Measurements from ENCODE around the gene KLHDC3. TPM values are rescaled to one million over a fixed set of nuclear protein-coding genes. Genes with fewer than 3 reads are reported as not detected.

The KLHDC3 gene
- total and polyA plus RNA-seq, 2 experiments from 2014 or later = 88.2 to 184 TPM

DNA sequence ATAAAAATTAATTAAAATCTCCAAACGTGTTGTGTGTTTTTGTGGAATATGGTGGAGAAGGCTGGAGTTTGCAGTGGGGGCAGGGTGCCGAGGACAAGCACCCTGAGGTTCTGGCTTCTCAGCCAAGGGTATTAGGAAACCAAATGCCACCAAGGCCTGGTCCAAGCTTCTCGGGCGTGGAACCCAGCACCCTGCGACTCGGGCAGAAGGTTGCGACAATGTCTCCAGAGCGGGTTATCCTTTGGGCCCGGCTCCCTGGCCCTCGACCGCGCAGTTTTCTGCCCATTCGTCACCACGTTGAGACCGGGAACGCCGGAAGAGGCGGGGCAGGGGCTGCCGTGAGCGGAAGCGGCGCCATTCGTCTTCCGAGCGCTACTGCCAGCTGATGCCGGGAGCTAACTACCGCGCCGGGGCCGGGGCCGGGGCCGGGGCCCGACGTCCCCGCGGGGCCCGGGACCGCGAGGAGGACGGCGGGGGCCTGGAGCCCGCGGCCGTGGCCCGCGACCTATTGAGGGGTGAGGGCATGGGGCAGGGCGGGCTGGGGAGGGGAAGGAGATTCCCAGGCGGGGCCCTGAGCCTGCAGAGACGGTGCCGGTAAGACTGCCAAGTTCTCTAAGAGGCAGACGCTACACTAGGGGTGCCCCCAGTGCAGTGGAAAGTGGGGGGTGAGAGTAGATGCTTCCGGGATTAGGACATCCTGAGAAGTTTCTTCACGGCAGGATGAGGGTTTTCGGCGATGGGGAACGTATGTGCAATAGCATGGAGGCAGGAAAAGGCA, 7.4 kb downstream of the KLHDC3 start, which contains the start of gene RRP36:
Gene RRP36, plus strand, starts transcription at position 354 of the 778 bp plus-strand sequence. Its CDS starts 32 bp downstream, at position 386.
- TF ChIP-seq ETS1 (IDR thresholded peaks at IDR 0.05) (peak; percentile 54), POLR2AphosphoS5 (IDR thresholded peaks at IDR 0.05; ENCODE audit: low read depth) (peak; percentile 77), CREB1 (CRISPR knock-in tag; IDR thresholded peaks at IDR 0.05; ENCODE audit: low read depth) (peak; percentile 62), NANOG (IDR thresholded peaks at IDR 0.05; ENCODE audit: borderline replicate concordance) (no peak)
- Histone ChIP-seq H2AFZ (0 out of 2 replicates have a peak within 1 kb of the TSS, but pooled peaks have one; percentile 78), H3K4me3 (peak within 1 kb of the TSS; percentile 100), H3F3A (replicated peaks; ENCODE audit: low read depth) (peaks cover 27% of the 10 kb centered on the region), H3K4me1 (ENCODE audit: insufficient read depth) (0 out of 2 replicates have a peak, but pooled peaks cover 7% of the 10 kb centered on the region), H3K27me3 (ENCODE audit: insufficient read depth) (no peaks in the 10 kb centered on the region), H3K4me2 (peak within 1 kb of the TSS; percentile 83), H4K20me1 (replicated peaks; ENCODE audit: insufficient read depth) (peaks cover 14% of the 10 kb centered on the region), H3K36me3 (ENCODE audit: insufficient read depth) (peaks cover 34% of the 10 kb centered on the region), H3K79me2 (replicated peaks; ENCODE audit: insufficient read depth) (peaks cover 37% of the 10 kb centered on the region), H3K27ac (ENCODE audit: low read depth) (peak within 1 kb of the TSS; percentile 90), H3K9me2 (ENCODE audit: insufficient read depth) (no peaks in the 10 kb centered on the region)
- Mint-ChIP-seq H3K4me3 (peak within 1 kb of the TSS; percentile 100), H3K4me1 (peaks cover 9% of the 10 kb centered on the region; the same call in 2 of the 3 replicates), H3K36me3 (ENCODE audit: low read depth) (peaks cover 74% of the 10 kb centered on the region), H3K9me3 (no peaks in the 10 kb centered on the region; the same call in 1 of the 3 replicates), H3K27ac (peak within 1 kb of the TSS; percentile 99), H3K27me3 (ENCODE audit: insufficient read depth, low read depth, poor library complexity) (peaks cover 7% of the 10 kb centered on the region)
- DNase-seq (ENCODE audit: low spot score) = peak; percentile 89
- peak; percentile 92 for ATAC-seq

DNA sequence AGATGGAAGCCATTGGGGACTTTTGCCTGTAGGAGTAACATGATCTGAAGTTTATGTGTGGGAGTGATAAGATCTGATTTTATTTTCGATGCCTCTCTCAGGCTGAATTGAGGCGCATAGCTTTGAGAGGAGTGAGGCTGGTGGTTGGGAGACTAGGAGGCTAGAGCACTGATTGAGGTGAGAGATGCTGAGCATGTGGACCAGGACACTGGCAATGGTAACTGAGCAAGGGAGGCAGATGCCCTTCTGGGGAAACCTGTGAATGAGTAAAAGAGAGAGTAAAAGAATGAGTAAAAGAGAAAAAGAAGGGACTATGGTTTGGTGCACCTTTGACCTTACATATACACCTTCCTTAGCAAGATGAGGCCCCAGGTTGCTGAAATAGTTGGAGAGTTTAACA, 10.4 kb downstream of the KLHDC3 start:
- DNase-seq (ENCODE audit: low spot score) = no peak
- TF ChIP-seq EZH2 (IDR thresholded peaks at IDR 0.05; ENCODE audit: low read depth, unreplicated experiment) (no peak), POLR2AphosphoS5 (IDR thresholded peaks at IDR 0.05; ENCODE audit: low read depth) (no peak), REST (IDR thresholded peaks at IDR 0.05; ENCODE audit: unreplicated experiment) (no peak), JUNB (IDR thresholded peaks at IDR 0.05; ENCODE audit: unreplicated experiment) (no peak), CTCF (conservative IDR thresholded peaks at IDR 0.05; ENCODE audit: low read depth in 2 of 2) (no peak), ZNF331 (CRISPR knock-in tag; IDR thresholded peaks at IDR 0.05; ENCODE audit: low read depth) (no peak)
- Mint-ChIP-seq H3K4me3 (no peak overlapping the region), H3K9me3 (no peaks in the 10 kb centered on the region; the same call in 1 of the 3 replicates), H3K27ac (peak overlapping the region; percentile 2; the same call in 1 of the 2 replicates), H3K4me1 (peaks cover 9% of the 10 kb centered on the region; the same call in 2 of the 3 replicates), H3K27me3 (ENCODE audit: insufficient read depth, low read depth, poor library complexity) (peaks cover 6% of the 10 kb centered on the region), H3K36me3 (ENCODE audit: low read depth) (peaks cover 79% of the 10 kb centered on the region)
- Histone ChIP-seq H3K9me2 (ENCODE audit: insufficient read depth) (no peaks in the 10 kb centered on the region), H3K4me1 (ENCODE audit: insufficient read depth) (0 out of 2 replicates have a peak, but pooled peaks cover 7% of the 10 kb centered on the region), H3K4me2 (no peak overlapping the region), H3K36me3 (ENCODE audit: insufficient read depth) (peaks cover 51% of the 10 kb centered on the region), H4K20me1 (replicated peaks; ENCODE audit: insufficient read depth) (peaks cover 16% of the 10 kb centered on the region), H3K79me2 (replicated peaks; ENCODE audit: insufficient read depth) (peaks cover 32% of the 10 kb centered on the region), H3F3A (replicated peaks; ENCODE audit: low read depth) (peaks cover 37% of the 10 kb centered on the region), H3K27me3 (ENCODE audit: insufficient read depth) (no peaks in the 10 kb centered on the region), H3K4me3 (no peak overlapping the region), H3K27ac (ENCODE audit: low read depth) (no peak overlapping the region), H2AFZ (no peak overlapping the region)
- ATAC-seq = no peak
